ENCODE measurements around the gene LSP1.
"Not testable (repeated sequence)": the region's sequence is repeated elsewhere in the genome, so short reads cannot be mapped to it uniquely, and the experiment has no call there.

LSP1 gene, protein sequence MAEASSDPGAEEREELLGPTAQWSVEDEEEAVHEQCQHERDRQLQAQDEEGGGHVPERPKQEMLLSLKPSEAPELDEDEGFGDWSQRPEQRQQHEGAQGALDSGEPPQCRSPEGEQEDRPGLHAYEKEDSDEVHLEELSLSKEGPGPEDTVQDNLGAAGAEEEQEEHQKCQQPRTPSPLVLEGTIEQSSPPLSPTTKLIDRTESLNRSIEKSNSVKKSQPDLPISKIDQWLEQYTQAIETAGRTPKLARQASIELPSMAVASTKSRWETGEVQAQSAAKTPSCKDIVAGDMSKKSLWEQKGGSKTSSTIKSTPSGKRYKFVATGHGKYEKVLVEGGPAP

DNA sequence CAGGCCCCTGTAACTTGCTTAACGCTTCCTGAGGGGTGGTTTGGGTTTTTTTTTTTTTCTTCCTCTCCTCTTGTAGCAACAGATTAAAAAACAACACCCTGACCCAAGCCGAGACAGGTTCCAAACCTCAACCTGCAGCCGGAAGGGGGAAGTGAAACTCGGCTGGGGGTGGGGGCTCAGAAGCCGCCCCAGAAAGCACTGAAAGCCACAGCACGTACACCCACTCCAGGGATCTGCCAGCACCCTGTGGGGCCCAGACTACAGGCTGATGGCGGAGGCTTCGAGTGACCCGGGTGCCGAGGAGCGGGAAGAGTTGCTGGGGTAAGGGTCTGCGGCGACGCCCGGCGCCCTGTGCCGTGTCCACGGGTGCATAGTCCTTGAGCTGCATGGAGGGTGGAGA lies at the start of gene LSP1:
Gene LSP1 (plus strand): TSS at position 208 of the 400 bp plus-strand sequence. CDS start 61 bp downstream, at position 269.
- ATAC-seq = no peak
- no peak for TF ChIP-seq ZNF70 (CRISPR knock-in tag; IDR thresholded peaks at IDR 0.05)

DNA sequence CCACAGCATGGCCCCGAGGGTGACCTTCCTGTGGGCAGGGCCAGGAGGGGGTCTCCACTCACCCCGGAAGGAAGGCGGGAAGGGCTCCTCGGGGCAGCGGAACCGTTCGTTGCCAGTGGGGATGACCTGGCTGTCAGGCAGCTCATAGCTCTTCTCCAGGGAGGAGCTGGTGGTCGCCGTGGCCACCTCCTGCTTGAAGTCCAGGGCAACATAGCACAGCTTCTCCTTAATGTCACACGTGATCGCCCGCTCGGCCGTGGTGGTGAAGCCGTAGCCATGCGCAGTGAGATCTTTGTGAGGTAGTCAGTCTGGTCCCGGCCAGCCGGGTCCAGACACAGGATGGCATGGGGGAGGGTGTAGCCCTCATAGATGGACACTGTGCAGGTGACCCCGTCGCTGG lies 49.6 kb upstream of the LSP1 start:
- ATAC-seq = no peak
- TF ChIP-seq ISL1 (CRISPR knock-in tag; IDR thresholded peaks at IDR 0.05) = no peak
- TF ChIP-seq ZNF565 (CRISPR knock-in tag; conservative IDR thresholded peaks at IDR 0.05; ENCODE audit: low read depth) = no peak
- no peak for TF ChIP-seq GLIS3 (CRISPR knock-in tag; IDR thresholded peaks at IDR 0.05)
- TF ChIP-seq, protein P1, sequence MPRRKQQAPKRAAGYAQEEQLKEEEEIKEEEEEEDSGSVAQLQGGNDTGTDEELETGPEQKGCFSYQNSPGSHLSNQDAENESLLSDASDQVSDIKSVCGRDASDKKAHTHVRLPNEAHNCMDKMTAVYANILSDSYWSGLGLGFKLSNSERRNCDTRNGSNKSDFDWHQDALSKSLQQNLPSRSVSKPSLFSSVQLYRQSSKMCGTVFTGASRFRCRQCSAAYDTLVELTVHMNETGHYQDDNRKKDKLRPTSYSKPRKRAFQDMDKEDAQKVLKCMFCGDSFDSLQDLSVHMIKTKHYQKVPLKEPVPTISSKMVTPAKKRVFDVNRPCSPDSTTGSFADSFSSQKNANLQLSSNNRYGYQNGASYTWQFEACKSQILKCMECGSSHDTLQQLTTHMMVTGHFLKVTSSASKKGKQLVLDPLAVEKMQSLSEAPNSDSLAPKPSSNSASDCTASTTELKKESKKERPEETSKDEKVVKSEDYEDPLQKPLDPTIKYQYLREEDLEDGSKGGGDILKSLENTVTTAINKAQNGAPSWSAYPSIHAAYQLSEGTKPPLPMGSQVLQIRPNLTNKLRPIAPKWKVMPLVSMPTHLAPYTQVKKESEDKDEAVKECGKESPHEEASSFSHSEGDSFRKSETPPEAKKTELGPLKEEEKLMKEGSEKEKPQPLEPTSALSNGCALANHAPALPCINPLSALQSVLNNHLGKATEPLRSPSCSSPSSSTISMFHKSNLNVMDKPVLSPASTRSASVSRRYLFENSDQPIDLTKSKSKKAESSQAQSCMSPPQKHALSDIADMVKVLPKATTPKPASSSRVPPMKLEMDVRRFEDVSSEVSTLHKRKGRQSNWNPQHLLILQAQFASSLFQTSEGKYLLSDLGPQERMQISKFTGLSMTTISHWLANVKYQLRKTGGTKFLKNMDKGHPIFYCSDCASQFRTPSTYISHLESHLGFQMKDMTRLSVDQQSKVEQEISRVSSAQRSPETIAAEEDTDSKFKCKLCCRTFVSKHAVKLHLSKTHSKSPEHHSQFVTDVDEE (CRISPR knock-in tag; IDR thresholded peaks at IDR 0.05) = no peak
- TF ChIP-seq BACH2 (CRISPR knock-in tag; IDR thresholded peaks at IDR 0.05; ENCODE audit: borderline replicate concordance) = no peak
- TF ChIP-seq, protein P2, sequence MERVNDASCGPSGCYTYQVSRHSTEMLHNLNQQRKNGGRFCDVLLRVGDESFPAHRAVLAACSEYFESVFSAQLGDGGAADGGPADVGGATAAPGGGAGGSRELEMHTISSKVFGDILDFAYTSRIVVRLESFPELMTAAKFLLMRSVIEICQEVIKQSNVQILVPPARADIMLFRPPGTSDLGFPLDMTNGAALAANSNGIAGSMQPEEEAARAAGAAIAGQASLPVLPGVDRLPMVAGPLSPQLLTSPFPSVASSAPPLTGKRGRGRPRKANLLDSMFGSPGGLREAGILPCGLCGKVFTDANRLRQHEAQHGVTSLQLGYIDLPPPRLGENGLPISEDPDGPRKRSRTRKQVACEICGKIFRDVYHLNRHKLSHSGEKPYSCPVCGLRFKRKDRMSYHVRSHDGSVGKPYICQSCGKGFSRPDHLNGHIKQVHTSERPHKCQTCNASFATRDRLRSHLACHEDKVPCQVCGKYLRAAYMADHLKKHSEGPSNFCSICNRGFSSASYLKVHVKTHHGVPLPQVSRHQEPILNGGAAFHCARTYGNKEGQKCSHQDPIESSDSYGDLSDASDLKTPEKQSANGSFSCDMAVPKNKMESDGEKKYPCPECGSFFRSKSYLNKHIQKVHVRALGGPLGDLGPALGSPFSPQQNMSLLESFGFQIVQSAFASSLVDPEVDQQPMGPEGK (CRISPR knock-in tag; IDR thresholded peaks at IDR 0.05; ENCODE audit: borderline replicate concordance) = no peak
- TF ChIP-seq SNAI2 (CRISPR knock-in tag; IDR thresholded peaks at IDR 0.05) = no peak
- TF ChIP-seq TOX (CRISPR knock-in tag; IDR thresholded peaks at IDR 0.05; ENCODE audit: borderline replicate concordance) = no peak
- no peak for TF ChIP-seq TCF4 (CRISPR knock-in tag; IDR thresholded peaks at IDR 0.05; ENCODE audit: borderline replicate concordance)
- TF ChIP-seq, protein P3, sequence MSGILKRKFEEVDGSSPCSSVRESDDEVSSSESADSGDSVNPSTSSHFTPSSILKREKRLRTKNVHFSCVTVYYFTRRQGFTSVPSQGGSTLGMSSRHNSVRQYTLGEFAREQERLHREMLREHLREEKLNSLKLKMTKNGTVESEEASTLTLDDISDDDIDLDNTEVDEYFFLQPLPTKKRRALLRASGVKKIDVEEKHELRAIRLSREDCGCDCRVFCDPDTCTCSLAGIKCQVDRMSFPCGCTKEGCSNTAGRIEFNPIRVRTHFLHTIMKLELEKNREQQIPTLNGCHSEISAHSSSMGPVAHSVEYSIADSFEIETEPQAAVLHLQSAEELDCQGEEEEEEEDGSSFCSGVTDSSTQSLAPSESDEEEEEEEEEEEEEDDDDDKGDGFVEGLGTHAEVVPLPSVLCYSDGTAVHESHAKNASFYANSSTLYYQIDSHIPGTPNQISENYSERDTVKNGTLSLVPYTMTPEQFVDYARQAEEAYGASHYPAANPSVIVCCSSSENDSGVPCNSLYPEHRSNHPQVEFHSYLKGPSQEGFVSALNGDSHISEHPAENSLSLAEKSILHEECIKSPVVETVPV (CRISPR knock-in tag; IDR thresholded peaks at IDR 0.05) = no peak
- TF ChIP-seq ZNF8 (CRISPR knock-in tag; IDR thresholded peaks at IDR 0.05) = no peak
- TF ChIP-seq, protein P4, sequence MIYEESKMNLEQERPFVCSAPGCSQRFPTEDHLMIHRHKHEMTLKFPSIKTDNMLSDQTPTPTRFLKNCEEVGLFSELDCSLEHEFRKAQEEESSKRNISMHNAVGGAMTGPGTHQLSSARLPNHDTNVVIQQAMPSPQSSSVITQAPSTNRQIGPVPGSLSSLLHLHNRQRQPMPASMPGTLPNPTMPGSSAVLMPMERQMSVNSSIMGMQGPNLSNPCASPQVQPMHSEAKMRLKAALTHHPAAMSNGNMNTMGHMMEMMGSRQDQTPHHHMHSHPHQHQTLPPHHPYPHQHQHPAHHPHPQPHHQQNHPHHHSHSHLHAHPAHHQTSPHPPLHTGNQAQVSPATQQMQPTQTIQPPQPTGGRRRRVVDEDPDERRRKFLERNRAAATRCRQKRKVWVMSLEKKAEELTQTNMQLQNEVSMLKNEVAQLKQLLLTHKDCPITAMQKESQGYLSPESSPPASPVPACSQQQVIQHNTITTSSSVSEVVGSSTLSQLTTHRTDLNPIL (CRISPR knock-in tag; IDR thresholded peaks at IDR 0.05; ENCODE audit: low read depth) = no peak

DNA sequence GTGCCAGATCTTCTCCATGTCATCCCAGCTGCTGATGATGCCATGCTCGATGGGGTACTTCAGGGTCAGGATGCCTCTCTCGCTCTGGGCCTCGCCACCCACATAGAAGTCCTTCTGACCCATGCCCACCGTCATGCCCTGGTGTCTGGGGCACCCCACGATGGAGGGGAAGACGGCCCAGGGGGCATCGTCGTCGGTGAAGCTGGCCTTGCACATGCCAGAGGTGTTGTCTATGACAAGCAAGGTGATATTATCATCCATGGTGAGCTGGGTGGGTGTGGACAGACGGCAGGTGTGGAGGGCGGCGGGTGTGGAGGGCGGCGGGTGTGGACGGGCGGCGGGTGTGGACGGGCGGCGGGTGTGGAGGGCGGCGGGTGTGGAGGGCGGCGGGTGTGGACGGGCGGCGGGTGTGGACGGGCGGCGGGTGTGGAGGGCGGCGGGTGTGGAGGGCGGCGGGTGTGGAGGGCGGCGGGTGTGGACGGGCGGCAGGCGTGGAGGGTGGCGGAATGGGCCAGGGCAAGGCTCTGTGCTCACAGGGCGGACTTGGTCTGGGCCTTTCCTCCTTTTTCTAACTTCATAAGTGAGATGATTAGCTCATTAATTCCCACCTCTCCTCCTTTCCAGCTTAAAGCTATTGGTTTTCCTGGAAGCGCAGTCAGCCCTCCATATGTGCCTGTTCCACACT lies 48.9 kb upstream of the LSP1 start:
- not testable (repeated sequence) for ATAC-seq

DNA sequence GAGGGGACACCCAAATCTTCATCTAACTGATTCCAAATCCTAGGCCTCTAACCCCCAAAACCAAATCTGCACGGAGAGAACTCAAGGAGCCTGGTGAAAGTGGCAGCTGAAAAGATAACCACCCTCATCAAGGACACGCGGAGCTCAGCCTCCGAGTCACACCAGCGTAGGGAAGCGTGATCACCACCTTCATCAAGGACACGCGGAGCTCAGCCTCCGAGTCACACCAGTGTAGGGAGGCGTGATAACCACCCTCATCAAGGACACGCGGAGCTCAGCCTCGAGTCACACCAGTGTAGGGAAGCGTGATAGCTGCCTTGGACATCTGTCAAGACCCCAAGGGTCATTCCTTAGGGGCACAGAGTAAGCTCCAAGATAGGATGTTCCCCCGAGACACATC lies 47.4 kb upstream of the LSP1 start:
- ATAC-seq = no peak
- TF ChIP-seq BACH2 (CRISPR knock-in tag; IDR thresholded peaks at IDR 0.05; ENCODE audit: borderline replicate concordance) (no peak), TOX (CRISPR knock-in tag; IDR thresholded peaks at IDR 0.05; ENCODE audit: borderline replicate concordance) (no peak), RARB (CRISPR knock-in tag; IDR thresholded peaks at IDR 0.05) (no peak), ZC3H10 (CRISPR knock-in tag; IDR thresholded peaks at IDR 0.05) (no peak), ZNF8 (CRISPR knock-in tag; IDR thresholded peaks at IDR 0.05) (no peak), TCF4 (CRISPR knock-in tag; IDR thresholded peaks at IDR 0.05; ENCODE audit: borderline replicate concordance) (no peak), ZFP30 (CRISPR knock-in tag; IDR thresholded peaks at IDR 0.05) (no peak), ZNF565 (CRISPR knock-in tag; conservative IDR thresholded peaks at IDR 0.05; ENCODE audit: low read depth) (no peak), PPARA (CRISPR knock-in tag; IDR thresholded peaks at IDR 0.05; ENCODE audit: borderline replicate concordance) (no peak), ZFP3 (CRISPR knock-in tag; IDR thresholded peaks at IDR 0.05) (no peak), ARNTL (CRISPR knock-in tag; IDR thresholded peaks at IDR 0.05; ENCODE audit: borderline replicate concordance, low read depth) (no peak), ZNF70 (CRISPR knock-in tag; IDR thresholded peaks at IDR 0.05) (no peak), ISL1 (CRISPR knock-in tag; IDR thresholded peaks at IDR 0.05) (no peak), GLIS3 (CRISPR knock-in tag; IDR thresholded peaks at IDR 0.05) (no peak), OSR1 (CRISPR knock-in tag; IDR thresholded peaks at IDR 0.05) (no peak)
- TF ChIP-seq, protein P2 (CRISPR knock-in tag; IDR thresholded peaks at IDR 0.05; ENCODE audit: borderline replicate concordance) = no peak

All from SK-N-SH treated with all-trans-retinoic acid at 6 μM for 48 hours (cell line).